GM21423 (cell line): ENCODE data around the gene MORC3.
"Not testable (repeated sequence)": the region's sequence is repeated elsewhere in the genome, so short reads cannot be mapped to it uniquely, and the experiment has no call there.

Experiments
- ATAC-seq: cut with Tn5 transposase; IDR thresholded peaks from one replicate; pipeline ENCODE4 v1.9.1; 2021; ENCODE audit warnings: mild to moderate bottlenecking, moderate library complexity; ENCODE audit not compliant: unreplicated experiment

The MORC3 gene

DNA sequence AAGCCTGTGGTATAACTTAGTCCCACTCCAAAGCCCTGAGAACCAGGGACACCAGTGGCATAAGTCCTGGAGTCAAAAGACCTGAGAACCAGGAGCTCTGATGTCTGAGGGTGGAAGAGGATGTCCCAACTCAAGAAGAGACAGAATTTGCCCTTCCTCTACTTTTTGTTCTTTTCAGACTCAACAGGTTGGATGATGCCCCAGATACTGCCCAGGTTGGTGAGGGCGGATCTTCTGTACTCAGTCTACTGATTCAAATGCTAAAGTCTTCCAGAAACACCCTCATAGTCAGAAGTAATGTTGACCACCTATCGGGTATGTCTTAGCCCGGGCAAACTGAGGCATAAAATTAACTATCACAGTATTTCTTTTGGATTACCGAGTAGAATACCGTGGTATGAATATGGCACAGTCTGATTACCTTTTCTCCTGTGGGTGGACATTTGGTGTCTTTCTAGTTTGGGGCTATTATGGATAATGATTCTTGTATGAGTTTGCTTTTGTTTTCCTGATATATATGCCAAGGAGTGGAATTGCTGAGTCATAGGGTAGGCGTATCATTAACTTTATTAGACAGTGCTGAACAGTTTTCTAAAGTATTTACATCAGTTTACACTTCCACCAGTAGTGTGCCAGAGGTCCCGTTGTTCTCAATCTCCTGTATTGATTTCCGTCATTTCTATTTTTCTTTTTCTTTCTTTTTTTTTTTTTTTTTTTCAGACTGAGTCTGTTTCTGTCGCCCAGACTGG, 62.0 kb downstream of the MORC3 start:
- no peak for ATAC-seq

DNA sequence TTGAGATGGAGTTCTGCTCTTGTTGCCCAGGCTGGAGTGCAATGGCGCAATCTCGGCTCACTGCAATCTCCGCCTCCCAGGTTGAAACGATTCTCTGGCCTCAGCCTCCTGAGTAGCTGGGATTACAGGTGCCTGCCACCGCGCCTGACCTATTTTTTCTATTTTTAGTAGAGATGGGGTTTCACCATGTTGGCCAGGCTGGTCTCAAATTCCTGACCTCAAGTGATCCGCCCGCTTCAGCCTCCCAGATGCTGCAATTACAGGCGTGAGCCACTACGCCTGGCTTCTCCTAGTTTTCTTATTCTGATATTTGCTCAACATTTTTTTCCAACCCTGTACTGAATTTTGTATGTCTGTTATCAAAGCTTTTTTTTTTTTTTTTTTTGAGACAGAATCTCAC, 62.7 kb downstream of the MORC3 start:
- ATAC-seq = not testable (repeated sequence)

- peak; percentile 5 for ATAC-seq
Measured at GRCh38 chr21:36384885-36385232, 64.9 kb downstream of the MORC3 start.

- peak; percentile 87 for ATAC-seq
Measured at GRCh38 chr21:36385233-36386030, 65.4 kb downstream of the MORC3 start, which contains the start of gene CHAF1B. CHAF1B (plus strand) TSS chr21:36385392; CDS start chr21:36386137, 745 bp downstream.

- no peak for ATAC-seq
Measured at GRCh38 chr21:36386031-36386642, 66.1 kb downstream of the MORC3 start.

GRCh38 chr21:36388096-36388495, 68.1 kb downstream of the MORC3 start:
- no peak for ATAC-seq

DNA sequence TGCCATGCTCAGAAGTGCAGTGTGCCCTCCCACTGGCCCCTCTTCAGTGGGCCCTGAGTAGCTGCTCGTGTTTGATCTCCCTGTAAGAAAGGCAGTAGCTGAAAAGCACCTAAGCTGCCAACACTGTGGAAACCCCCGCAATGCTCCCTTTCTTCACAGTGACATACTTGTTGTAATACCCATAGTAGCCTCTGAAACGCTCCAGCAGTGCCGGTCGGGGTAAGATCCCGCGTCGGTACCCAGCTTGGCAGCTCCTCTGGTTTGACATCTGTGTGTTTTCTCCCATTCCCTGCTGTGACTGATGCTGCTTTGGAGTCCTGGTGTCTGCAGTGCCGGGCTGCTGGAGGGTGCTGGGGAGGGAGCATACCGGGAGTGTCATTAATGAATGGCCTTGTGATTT, 68.8 kb downstream of the MORC3 start:
- ATAC-seq = no peak

- ATAC-seq = not testable (repeated sequence)
Measured at GRCh38 chr21:36391649-36392048, 71.7 kb downstream of the MORC3 start.

DNA sequence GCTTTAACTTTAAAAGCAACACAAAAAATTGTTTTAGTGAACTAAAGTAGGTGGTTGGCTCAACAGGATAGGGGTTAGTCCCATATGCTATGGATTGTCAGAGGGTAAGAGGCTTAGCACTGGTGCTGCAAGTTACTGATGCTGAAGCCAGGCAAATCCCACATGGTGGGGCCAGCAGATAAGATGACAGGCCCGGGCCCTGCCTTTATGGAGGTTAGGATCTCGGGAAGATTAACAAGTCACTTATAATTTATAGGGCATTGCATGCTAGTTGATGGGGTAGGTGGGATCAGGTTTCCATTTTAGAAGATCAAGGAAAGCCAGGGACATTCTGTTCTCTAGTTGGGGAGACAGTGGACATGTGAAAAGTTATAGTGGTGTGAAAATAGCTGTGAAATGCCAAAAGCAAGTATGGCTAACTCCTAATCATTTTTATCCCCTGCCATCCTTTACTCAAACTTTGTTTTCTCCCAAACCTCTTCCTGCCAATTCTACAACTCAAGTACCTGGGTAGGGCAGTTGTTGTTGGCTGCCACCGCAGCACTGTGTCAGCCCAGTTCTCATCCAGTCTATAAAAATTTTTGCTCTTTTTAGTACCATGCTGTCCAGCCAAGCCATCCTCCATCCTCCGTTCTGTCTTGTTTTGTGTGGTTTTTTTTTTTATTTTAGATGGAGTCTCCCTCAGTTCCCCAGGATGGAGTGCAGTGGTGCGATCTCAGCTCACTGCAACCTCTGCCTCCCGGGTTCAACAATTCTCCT, 75.5 kb downstream of the MORC3 start:
- no peak for ATAC-seq

DNA sequence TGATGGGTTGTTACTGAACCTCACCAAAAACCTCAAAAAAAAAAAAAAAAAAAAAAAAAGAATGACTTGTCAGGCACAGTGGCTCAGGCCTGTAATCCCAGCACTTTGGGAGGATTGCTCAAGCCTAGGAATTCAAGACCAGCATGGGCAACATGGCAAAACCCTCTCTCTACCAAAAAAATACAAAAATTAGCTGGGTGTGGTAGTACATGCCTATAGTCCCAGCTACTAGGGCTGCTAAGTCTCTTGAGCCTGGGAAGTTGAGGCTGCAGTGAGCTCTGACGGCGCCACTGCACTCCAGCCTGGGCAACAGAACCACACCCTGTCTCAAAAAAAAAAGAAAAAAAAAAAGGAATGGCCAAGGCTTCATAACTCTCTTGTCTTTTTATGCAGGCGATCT, 76.3 kb downstream of the MORC3 start:
- ATAC-seq = no peak

DNA sequence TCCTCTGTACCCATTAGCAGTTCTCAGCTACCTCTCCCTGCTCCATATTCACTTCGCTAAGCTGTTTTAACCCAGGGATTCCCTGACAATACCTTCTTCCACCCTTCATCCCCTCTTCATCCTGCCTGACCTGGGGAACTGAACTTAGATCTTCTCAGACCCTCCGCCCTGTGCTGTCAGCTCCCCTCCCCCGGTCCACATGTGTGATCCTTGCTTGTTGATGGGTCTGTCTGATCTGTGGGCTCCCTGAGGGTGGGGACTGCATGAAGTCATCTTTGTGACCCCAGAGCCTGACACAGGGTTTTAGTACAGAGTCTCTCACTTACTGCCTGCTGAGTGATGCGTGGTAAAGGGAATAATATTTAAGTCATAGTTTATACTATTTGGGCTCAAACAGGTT, 77.0 kb downstream of the MORC3 start:
- no peak for ATAC-seq

- ATAC-seq = no peak
Measured at GRCh38 chr21:36397606-36398005, 77.6 kb downstream of the MORC3 start.

DNA sequence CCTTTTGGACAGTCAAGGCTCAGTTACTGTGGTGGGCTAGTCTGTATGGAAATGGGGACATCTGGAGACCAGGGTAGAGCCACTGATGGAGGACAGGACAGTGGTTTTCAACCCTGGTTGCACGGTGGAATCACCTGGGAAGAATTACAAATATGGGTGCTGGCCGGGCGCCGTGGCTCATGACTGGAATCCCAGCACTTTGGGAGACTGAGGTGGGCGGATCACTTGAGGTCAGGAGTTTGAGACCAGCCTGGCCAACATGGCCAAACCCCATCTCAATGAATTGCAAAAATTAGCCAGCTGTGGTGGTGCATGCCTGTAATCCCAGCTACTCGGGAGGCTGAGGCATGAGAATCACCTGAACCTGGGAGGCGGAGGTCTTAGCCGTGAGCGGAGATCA, 79.7 kb downstream of the MORC3 start:
- ATAC-seq = not testable (repeated sequence)

- ATAC-seq = no peak
Measured at GRCh38 chr21:36400719-36401118, 80.7 kb downstream of the MORC3 start.

DNA sequence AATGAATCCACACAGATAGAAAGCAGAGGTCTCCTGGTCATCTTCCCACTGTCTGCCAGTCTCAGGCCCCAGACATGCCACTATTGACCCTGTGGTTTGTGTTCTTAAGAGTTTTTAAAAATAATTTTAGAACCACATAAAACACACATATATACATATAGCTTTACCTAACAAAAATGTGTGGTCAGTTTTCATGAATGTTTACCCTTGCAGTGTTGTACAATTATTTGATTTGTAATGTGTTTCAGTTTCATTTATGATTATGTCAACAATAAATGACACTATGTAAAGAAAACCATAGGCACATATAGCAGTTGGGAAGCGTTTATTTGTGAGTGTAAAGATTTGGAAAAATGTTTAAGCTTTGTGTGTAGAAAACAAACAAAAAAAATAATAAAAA, 82.3 kb downstream of the MORC3 start:
- no peak for ATAC-seq

GRCh38 chr21:36403713-36404112, 83.7 kb downstream of the MORC3 start:
- ATAC-seq = no peak

- ATAC-seq = no peak
Measured at GRCh38 chr21:36408568-36408967, 88.6 kb downstream of the MORC3 start.

DNA sequence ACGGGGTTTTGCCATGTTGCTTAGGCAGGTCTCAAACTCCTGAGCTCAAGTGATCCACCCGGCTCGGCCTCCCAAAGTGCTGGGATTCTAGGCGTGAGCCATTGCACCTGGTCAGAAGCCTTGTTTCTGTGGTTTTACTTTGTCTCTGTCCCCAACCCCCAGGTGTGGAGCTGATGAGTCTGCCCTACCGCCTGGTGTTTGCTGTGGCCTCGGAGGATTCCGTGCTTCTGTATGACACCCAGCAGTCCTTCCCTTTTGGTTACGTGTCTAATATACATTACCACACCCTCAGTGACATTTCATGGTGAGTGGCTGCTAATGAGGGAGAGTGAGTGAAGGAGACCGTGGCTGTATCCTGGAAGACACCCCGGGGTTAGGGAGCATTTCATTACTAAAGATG, 91.3 kb downstream of the MORC3 start:
- ATAC-seq = no peak

DNA sequence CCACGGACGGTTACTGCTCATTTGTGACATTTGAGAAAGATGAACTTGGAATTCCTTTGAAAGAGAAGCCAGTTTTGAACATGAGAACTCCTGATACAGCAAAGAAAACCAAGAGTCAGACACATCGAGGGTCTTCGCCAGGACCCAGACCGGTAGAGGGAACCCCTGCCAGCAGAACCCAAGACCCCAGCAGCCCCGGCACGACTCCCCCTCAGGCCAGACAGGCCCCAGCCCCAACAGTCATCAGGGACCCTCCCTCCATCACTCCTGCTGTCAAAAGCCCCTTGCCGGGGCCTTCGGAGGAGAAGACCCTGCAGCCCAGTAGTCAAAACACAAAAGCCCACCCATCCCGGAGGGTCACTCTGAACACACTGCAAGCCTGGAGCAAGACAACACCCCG, 92.9 kb downstream of the MORC3 start:
- ATAC-seq = no peak

DNA sequence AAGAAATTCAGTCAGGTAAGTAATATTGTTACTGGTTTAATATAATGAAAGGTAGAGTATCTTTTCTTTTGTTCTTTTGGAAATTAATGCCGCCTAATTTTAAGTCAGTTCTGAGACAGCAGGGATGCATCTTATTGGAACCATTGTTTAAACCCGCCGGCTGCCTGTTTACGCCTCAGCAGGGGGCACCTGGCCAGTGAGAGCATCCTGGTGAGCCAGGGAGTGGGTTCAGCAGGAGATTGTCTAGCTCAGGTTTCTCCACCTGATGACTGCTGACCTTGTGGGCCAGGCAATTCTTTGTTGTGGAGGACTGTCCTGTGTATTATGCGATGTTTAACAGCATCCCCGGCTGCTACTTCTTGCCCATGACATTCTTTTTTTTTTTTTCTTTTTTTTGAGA, 95.4 kb downstream of the MORC3 start:
- no peak for ATAC-seq

DNA sequence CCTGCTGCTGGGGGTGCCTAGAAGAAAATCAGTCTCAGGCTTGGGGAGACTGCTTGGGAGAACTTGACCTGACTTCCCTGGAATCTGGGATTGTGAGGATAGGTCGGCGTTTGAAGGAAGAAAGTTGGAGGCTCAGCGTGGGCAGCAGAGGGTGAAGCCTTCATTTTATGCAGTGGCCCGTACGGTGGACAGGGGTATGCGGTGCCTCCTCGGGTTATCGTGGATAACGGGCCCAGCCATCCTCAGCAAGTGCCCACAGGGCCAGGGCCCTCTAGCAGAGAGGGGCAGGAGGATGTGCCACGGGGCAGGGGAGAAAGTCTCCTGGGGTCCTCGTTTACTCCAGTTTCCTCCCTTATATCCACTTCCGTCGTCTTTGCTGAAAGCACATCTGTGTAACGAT, 99.2 kb downstream of the MORC3 start:
- ATAC-seq = no peak
